Measurements from ENCODE around the gene SLC13A3.

The SLC13A3 gene
- 0 to 0.21 reads per million in 2 donors for total RNA-seq

GRCh38 chr20:46651091-46651962 lies at the start of gene SLC13A3:
Gene SLC13A3 (minus strand): TSS chr20:46651459. CDS start chr20:46651421, 38 bp downstream.
- no peak for DNase-seq

DNA sequence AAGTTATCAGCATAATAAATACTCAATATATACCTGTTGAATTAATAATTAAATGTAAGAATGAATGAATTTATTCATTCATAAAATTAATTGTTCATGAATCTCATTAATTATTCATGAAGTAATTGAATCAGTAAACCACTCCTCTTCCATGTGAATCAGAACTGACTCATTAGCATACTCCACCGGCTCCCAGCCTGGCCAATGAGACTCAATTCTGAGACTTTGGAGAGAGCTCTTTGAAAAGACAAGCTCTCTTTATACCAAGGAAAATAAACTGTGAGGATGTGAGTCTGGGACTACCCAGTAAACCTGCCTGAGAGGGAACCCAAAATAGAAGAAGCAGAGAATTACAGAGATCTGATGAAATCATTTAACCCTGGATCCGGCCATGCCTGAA lies 49.8 kb upstream of the SLC13A3 start:
- DNase-seq = no peak

GRCh38 chr20:46700481-46700880 lies 49.2 kb upstream of the SLC13A3 start:
- DNase-seq = no peak

DNA sequence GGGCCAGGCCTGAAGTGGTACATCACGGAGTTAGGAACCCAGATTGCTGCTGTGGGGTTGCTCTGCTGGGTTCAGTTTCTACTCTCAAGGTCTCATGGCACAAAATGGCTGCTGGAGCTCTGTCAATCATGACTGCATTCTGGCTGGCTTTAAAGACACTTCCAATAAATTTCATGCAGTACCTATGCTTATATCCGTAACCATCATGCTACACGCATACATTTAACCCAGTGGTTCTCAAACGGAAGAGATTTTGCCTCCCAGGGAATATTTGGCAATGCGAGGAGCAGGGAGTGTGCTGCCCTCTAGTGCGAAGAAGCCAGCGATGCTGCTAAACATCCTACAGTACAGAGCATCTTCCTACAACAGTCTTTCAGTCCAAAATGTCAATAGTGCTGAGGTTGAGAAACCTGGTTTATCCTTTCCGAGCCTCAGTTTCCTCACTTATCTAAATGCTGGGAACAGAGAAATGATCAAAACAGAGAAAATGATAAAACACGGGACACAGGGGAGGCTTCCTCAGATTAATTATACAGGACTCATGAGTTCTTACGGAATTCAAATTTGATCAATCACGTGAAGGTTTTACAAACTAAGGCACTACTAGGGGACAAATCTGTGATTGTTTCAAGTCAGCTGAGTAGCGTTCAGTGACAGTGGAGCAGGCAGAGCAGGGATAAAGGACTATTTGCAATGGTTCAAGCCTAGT lies 48.5 kb upstream of the SLC13A3 start:
- DNase-seq = no peak

DNA sequence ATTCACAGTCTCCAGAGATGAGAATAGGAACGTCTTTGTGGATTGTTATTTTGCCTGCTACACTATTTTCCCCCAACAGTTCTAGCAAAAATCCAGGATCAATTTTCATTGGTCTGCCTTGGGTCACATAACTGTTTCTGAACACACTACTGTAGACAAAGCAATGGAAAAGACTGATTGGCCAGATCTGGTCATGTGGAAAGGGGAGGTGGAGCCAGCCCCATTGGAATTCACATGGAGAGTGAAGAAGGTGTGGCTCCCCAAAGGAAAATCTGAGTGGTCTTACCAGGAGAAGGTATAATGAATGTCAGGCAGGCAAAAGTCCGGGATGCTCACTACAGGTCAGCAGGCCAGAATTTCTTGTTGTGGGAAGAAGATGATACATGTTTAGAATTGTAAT lies 47.5 kb upstream of the SLC13A3 start:
- DNase-seq = no peak

DNA sequence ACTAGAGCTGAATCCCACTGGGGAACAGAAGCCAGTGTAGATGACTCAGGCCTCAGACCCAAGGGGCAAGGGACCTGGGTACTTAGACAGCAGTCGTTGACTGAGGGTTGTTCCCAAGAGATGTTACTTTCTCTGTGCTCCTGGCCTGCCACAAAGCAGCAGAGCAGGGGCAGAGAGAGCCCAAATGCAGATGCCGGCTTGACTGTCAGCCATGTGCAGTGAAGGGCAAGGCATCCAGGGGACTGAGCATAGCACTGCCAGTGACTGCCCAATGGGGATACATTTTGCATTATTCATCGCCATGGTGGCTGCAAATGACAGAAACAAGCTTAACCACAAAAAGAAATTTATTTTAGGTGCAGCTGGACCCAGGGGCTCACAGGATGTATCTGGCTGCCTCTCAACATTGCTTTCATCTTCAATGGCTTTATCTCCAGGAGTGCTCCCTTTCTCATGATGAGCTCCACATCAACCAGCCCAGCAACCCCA lies 45.6 kb upstream of the SLC13A3 start:
- no peak for DNase-seq

DNA sequence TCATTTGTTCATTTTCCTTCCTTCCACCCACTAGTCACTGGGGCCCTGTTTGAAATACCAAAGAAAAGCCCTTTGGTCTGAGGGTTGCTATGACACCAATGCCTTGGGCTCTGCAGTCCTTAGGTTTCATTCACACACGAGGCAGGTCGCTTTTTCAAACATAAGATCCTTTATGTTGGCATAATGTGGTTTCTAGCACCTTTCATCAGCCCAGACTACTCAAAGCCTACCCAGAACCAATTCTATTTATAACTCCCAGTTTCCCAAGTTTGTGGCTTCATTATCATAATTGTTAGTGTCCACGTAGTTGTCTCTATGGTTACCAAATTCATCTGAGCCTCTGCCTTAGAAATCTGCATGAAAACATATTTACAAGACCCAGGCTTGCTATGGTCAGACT lies 44.6 kb upstream of the SLC13A3 start:
- DNase-seq = no peak

DNA sequence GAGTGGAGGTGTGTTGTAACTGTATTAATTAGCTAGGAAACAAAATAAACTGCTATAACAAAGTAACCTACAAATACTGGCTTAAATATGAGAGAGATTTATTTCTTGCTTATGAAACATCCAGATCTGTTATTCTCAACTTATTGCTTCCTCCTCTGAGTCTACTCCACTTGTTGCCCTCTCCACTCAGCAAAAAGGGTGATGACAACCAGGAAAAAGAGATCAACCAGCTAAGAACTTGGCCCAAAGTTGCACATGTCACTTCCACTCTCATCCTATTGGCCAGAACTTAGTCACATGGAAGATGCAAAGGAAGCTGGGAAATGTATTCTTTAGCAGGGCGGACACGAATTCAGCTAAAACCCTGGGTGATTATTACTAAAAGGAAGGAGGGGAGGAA lies 43.2 kb upstream of the SLC13A3 start:
- DNase-seq = no peak

DNA sequence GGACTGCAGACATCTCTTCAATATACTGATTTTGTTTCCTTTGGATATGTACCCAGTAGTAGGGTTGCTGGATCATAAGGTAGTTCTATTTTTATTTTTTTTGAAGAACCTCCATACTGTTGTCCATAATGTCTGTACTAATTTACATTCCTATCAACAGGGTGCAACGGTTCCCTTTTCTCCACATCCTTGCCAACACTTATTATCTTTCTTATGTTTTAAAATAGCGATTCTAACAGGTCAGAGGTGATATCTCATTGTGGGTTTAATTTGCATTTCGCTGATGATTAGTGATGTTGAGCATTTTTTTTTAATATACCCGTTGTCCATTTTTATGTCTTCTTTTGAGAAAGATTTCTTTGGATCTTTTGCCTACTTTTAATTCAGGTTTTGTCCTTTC lies 39.9 kb upstream of the SLC13A3 start:
- no peak for DNase-seq

- no peak for DNase-seq
These were observed 39.2 kb upstream of the SLC13A3 start for GRCh38 chr20:46690219-46691106.

- no peak for DNase-seq
These were observed 38.5 kb upstream of the SLC13A3 start for GRCh38 chr20:46689754-46690085.

GRCh38 chr20:46689082-46689753 lies 38.0 kb upstream of the SLC13A3 start, which contains the start of gene TP53RK:
Gene TP53RK (minus strand): TSS chr20:46689444. CDS start chr20:46689414, 30 bp downstream.
- peak; percentile 92 for DNase-seq

DNA sequence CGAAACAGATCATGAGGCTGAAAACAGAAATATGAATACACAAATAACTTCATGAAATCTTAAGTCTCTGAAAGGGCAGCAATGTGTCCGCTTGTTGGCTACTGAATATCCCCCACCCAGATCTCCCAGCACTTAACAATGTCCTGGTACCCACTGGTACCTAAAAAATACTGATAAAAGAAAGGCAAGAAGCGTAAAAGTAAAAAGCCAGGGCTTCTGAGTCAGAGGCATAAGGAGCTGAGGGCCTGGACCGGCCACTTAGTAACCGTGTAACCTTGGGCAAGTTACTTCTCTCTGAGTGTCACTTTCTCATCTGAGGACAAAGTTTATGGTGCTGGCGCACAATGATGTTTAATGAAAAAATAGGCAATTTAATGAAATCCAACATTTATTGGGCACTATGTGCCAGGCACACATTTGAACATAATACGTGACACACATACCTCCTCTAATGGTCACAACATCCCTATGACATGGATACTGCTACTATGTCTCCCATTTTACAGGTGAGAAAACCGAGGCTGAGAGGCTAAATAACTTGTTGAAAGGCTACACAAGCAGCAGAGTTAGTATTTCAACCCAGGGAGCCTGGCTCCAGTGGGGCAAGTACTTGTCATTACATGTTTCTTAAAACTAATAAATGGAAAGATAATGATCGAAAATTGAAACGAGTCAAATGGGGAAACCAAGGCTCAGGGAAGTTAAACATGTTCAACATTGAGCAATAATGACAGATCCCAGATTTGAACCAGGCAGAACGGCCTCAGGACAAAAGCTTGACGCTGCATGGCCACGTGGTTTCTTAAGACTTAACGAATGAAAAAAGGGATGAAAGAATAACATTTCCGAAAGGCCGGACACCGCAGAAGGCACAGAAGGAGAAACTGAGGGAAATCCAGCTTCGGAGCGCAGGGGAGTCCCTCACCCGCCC lies 37.2 kb upstream of the SLC13A3 start:
- DNase-seq = no peak

GRCh38 chr20:46683939-46684750 lies 32.9 kb upstream of the SLC13A3 start:
- no peak for DNase-seq

DNA sequence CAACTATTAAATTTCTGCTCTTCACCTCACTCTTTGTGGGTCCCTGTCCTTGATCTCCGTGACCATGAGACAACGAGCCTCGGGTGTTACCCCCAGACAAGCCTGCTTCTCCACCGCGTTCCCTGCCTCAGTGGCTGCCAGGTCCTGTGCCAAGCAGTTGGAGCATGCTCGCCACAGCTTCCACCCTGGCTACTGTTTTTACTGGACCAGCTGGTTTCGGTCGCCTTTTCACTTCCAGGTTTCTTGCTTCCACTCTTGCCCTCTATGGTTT lies 32.3 kb upstream of the SLC13A3 start:
- no peak for DNase-seq

GRCh38 chr20:46683011-46683667 lies 31.9 kb upstream of the SLC13A3 start:
- DNase-seq = no peak

GRCh38 chr20:46682063-46682821 lies 31.0 kb upstream of the SLC13A3 start:
- no peak for DNase-seq

- DNase-seq = peak; percentile 61
These were observed 30.0 kb upstream of the SLC13A3 start for GRCh38 chr20:46681032-46681854.
